ENCODE results near the gene DCDC2B. TPM values are rescaled to one million over a fixed set of nuclear protein-coding genes. Genes with fewer than 3 reads are reported as not detected.

DCDC2B gene
- total and polyA plus RNA-seq, 2 of the 13 experiments (the other 11 are each of a cell fraction or from before 2014, with no cell fraction given) = not detected

- TF ChIP-seq, protein P1, sequence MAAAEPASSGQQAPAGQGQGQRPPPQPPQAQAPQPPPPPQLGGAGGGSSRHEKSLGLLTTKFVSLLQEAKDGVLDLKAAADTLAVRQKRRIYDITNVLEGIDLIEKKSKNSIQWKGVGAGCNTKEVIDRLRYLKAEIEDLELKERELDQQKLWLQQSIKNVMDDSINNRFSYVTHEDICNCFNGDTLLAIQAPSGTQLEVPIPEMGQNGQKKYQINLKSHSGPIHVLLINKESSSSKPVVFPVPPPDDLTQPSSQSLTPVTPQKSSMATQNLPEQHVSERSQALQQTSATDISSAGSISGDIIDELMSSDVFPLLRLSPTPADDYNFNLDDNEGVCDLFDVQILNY (CRISPR knock-in tag; conservative IDR thresholded peaks at IDR 0.05) = no peak
- TF ChIP-seq HNF4A (CRISPR knock-in tag; IDR thresholded peaks at IDR 0.05) (0 out of 2 replicates have a peak, but pooled peaks have one; percentile 4), U2AF2 (IDR thresholded peaks at IDR 0.05; ENCODE audit: low read depth, low read length) (peak; percentile 97), U2AF1 (optimal IDR thresholded peaks at IDR 0.05; ENCODE audit: low read depth, low read length) (peak; percentile 23), GABPB1 (CRISPR knock-in tag; IDR thresholded peaks at IDR 0.05) (peak; percentile 96), SP5 (CRISPR knock-in tag; IDR thresholded peaks at IDR 0.05; ENCODE audit: borderline replicate concordance, low read depth) (peak; percentile 54; the same call in 1 of the 2 replicates), KAT7 (CRISPR knock-in tag; IDR thresholded peaks at IDR 0.05; ENCODE audit: borderline replicate concordance) (no peak), ZNF326 (CRISPR knock-in tag; IDR thresholded peaks at IDR 0.05; ENCODE audit: borderline replicate concordance) (no peak), ZC3H13 (CRISPR knock-in tag; IDR thresholded peaks at IDR 0.05) (0 out of 2 replicates have a peak, but pooled peaks have one; percentile 28), POLR2A (IDR thresholded peaks at IDR 0.05; ENCODE audit: insufficient read depth in 1 of 2, low read depth in 2 of 2, low read length in 2 of 2) (peak; percentile 73 to 77), ZMYM4 (CRISPR knock-in tag; IDR thresholded peaks at IDR 0.05) (peak; percentile 50; the same call in 1 of the 2 replicates), FOXK1 (CRISPR knock-in tag; IDR thresholded peaks at IDR 0.05; ENCODE audit: borderline replicate concordance, low read depth) (0 out of 2 replicates have a peak, but pooled peaks have one; percentile 45), ZNF547 (CRISPR knock-in tag; IDR thresholded peaks at IDR 0.05) (0 out of 2 replicates have a peak, but pooled peaks have one; percentile 41), SMARCC2 (IDR thresholded peaks at IDR 0.05) (no peak), ZNF879 (CRISPR knock-in tag; IDR thresholded peaks at IDR 0.05) (no peak), ZNF124 (CRISPR knock-in tag; IDR thresholded peaks at IDR 0.05) (no peak; the same call in 1 of the 2 replicates), RBFOX2 (IDR thresholded peaks at IDR 0.05; ENCODE audit: low read depth, low read length) (peak; percentile 48; the same call in 1 of the 2 replicates), ZNF446 (CRISPR knock-in tag; IDR thresholded peaks at IDR 0.05) (0 out of 2 replicates have a peak, but pooled peaks have one; percentile 21), SP2 (CRISPR knock-in tag; IDR thresholded peaks at IDR 0.05) (peak; percentile 70), ATRX (CRISPR knock-in tag; IDR thresholded peaks at IDR 0.05; ENCODE audit: borderline replicate concordance) (no peak), GATAD1 (CRISPR knock-in tag; IDR thresholded peaks at IDR 0.05) (peak; percentile 93), ZNF33A (CRISPR knock-in tag; IDR thresholded peaks at IDR 0.05; ENCODE audit: borderline replicate concordance) (no peak), ZNF331 (CRISPR knock-in tag; IDR thresholded peaks at IDR 0.05) (no peak), KDM5A (IDR thresholded peaks at IDR 0.05; ENCODE audit: borderline replicate concordance, low read length) (peak; percentile 83), ETV5 (CRISPR knock-in tag; IDR thresholded peaks at IDR 0.05; ENCODE audit: borderline replicate concordance) (peak; percentile 67; the same call in 1 of the 2 replicates), MXD1 (CRISPR knock-in tag; IDR thresholded peaks at IDR 0.05) (peak; percentile 28; the same call in 1 of the 2 replicates)
- TF ChIP-seq, protein P2, sequence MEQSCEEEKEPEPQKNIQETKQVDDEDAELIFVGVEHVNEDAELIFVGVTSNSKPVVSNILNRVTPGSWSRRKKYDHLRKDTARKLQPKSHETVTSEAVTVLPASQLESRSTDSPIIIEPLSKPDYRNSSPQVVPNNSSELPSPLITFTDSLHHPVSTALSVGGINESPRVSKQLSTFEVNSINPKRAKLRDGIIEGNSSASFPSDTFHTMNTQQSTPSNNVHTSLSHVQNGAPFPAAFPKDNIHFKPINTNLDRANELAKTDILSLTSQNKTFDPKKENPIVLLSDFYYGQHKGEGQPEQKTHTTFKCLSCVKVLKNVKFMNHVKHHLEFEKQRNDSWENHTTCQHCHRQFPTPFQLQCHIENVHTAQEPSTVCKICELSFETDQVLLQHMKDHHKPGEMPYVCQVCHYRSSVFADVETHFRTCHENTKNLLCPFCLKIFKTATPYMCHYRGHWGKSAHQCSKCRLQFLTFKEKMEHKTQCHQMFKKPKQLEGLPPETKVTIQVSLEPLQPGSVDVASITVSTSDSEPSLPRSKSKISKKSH (CRISPR knock-in tag; IDR thresholded peaks at IDR 0.05; ENCODE audit: borderline replicate concordance) = peak; percentile 37; the same call in 1 of the 2 replicates
- TF ChIP-seq, protein P3, sequence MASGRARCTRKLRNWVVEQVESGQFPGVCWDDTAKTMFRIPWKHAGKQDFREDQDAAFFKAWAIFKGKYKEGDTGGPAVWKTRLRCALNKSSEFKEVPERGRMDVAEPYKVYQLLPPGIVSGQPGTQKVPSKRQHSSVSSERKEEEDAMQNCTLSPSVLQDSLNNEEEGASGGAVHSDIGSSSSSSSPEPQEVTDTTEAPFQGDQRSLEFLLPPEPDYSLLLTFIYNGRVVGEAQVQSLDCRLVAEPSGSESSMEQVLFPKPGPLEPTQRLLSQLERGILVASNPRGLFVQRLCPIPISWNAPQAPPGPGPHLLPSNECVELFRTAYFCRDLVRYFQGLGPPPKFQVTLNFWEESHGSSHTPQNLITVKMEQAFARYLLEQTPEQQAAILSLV (CRISPR knock-in tag; IDR thresholded peaks at IDR 0.05; ENCODE audit: borderline replicate concordance) = peak; percentile 44; the same call in 1 of the 2 replicates
Measured at GRCh38 chr1:32221980-32222755, 13.3 kb downstream of the DCDC2B start, which contains the start of the genes EIF3I and TMEM234 (continued).
